ENCODE results near the gene HOXD13. TPM values are rescaled to one million over a fixed set of nuclear protein-coding genes. Genes with fewer than 3 reads are reported as not detected.

Gene HOXD13
- polyA plus RNA-seq, 1 donor from 2014 or later, result not detected

DNA sequence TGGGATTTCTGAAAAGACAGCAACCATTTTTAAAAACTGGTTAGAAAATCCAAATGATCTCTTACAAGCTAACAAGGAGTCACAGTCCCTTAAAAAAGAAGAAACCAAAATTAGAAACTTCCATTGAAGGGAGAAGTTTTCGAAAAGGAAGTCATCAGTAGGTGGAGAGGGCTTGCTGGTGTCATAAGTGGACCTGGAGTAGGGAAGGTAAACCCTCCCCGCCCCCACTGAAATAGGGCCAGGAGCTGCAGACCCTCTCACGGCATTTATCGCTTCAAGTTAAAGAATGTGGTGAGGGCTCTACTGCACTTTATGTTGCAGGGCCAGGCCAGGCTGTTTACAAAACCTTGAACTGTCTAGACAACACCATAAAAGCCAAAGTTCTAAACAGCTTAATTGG is 17.4 kb downstream of the HOXD13 start:
- Histone ChIP-seq H2AFZ (ENCODE audit: low read depth, low read length) (no peak overlapping the region), H4K20me1 (ENCODE audit: insufficient read depth) (no peaks in the 10 kb centered on the region), H3K27ac (ENCODE audit: low read length) (no peak overlapping the region), H3K4me2 (ENCODE audit: low read length) (no peak overlapping the region), H3K36me3 (ENCODE audit: insufficient read depth, low read length) (no peaks in the 10 kb centered on the region), H3K9me3 (ENCODE audit: low read length) (peaks cover 10% of the 10 kb centered on the region), H3K4me3 (ENCODE audit: low read length) (no peak overlapping the region), H3K79me2 (replicated peaks; ENCODE audit: insufficient read depth, low read length) (no peaks in the 10 kb centered on the region), H3K27me3 (ENCODE audit: insufficient read depth, low read depth, low read length) (peaks cover 96% of the 10 kb centered on the region), H3K9ac (ENCODE audit: low read length) (no peak overlapping the region), H3F3A (ENCODE audit: insufficient read depth, low read length, poor library complexity, severe bottlenecking) (no peaks in the 10 kb centered on the region), H3K9me2 (ENCODE audit: insufficient read depth, low read length) (no peaks in the 10 kb centered on the region)
- TF ChIP-seq POLR2AphosphoS5 (IDR thresholded peaks at IDR 0.05) (no peak), MXI1 (conservative IDR thresholded peaks at IDR 0.05; ENCODE audit: poor library complexity, severe bottlenecking) (no peak), EZH2 (IDR thresholded peaks at IDR 0.05; ENCODE audit: borderline replicate concordance, insufficient read depth, low read length, poor library complexity, severe bottlenecking) (no peak), RAD21 (conservative IDR thresholded peaks at IDR 0.05) (no peak), TAF1 (IDR thresholded peaks at IDR 0.05; ENCODE audit: low read depth) (no peak), SMC3 (conservative IDR thresholded peaks at IDR 0.05; ENCODE audit: poor library complexity) (no peak)
- TF ChIP-seq, protein P1, sequence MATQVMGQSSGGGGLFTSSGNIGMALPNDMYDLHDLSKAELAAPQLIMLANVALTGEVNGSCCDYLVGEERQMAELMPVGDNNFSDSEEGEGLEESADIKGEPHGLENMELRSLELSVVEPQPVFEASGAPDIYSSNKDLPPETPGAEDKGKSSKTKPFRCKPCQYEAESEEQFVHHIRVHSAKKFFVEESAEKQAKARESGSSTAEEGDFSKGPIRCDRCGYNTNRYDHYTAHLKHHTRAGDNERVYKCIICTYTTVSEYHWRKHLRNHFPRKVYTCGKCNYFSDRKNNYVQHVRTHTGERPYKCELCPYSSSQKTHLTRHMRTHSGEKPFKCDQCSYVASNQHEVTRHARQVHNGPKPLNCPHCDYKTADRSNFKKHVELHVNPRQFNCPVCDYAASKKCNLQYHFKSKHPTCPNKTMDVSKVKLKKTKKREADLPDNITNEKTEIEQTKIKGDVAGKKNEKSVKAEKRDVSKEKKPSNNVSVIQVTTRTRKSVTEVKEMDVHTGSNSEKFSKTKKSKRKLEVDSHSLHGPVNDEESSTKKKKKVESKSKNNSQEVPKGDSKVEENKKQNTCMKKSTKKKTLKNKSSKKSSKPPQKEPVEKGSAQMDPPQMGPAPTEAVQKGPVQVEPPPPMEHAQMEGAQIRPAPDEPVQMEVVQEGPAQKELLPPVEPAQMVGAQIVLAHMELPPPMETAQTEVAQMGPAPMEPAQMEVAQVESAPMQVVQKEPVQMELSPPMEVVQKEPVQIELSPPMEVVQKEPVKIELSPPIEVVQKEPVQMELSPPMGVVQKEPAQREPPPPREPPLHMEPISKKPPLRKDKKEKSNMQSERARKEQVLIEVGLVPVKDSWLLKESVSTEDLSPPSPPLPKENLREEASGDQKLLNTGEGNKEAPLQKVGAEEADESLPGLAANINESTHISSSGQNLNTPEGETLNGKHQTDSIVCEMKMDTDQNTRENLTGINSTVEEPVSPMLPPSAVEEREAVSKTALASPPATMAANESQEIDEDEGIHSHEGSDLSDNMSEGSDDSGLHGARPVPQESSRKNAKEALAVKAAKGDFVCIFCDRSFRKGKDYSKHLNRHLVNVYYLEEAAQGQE (IDR thresholded peaks at IDR 0.05; ENCODE audit: borderline replicate concordance), result no peak
- TF ChIP-seq, protein P2, sequence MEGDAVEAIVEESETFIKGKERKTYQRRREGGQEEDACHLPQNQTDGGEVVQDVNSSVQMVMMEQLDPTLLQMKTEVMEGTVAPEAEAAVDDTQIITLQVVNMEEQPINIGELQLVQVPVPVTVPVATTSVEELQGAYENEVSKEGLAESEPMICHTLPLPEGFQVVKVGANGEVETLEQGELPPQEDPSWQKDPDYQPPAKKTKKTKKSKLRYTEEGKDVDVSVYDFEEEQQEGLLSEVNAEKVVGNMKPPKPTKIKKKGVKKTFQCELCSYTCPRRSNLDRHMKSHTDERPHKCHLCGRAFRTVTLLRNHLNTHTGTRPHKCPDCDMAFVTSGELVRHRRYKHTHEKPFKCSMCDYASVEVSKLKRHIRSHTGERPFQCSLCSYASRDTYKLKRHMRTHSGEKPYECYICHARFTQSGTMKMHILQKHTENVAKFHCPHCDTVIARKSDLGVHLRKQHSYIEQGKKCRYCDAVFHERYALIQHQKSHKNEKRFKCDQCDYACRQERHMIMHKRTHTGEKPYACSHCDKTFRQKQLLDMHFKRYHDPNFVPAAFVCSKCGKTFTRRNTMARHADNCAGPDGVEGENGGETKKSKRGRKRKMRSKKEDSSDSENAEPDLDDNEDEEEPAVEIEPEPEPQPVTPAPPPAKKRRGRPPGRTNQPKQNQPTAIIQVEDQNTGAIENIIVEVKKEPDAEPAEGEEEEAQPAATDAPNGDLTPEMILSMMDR (IDR thresholded peaks at IDR 0.05; ENCODE audit: poor library complexity, severe bottlenecking), result no peak

GRCh38 chr2:176110415-176111308 is 18.1 kb downstream of the HOXD13 start:
- Histone ChIP-seq H3K79me2 (replicated peaks; ENCODE audit: insufficient read depth, low read length) (no peaks in the 10 kb centered on the region), H2AFZ (ENCODE audit: low read depth, low read length) (no peak overlapping the region), H3K9me2 (ENCODE audit: insufficient read depth, low read length) (no peaks in the 10 kb centered on the region), H3K9me3 (ENCODE audit: low read length) (peaks cover 10% of the 10 kb centered on the region), H3F3A (ENCODE audit: insufficient read depth, low read length, poor library complexity, severe bottlenecking) (no peaks in the 10 kb centered on the region), H3K9ac (ENCODE audit: low read length) (no peak overlapping the region), H3K36me3 (ENCODE audit: insufficient read depth, low read length) (no peaks in the 10 kb centered on the region), H3K4me2 (ENCODE audit: low read length) (no peak overlapping the region), H3K27me3 (ENCODE audit: insufficient read depth, low read depth, low read length) (peaks cover 96% of the 10 kb centered on the region), H3K27ac (ENCODE audit: low read length) (no peak overlapping the region), H4K20me1 (ENCODE audit: insufficient read depth) (no peaks in the 10 kb centered on the region), H3K4me3 (ENCODE audit: low read length) (no peak overlapping the region)
- TF ChIP-seq EP300 (conservative IDR thresholded peaks at IDR 0.05; ENCODE audit: poor library complexity, severe bottlenecking) (no peak), TAF1 (IDR thresholded peaks at IDR 0.05; ENCODE audit: low read depth) (no peak), MXI1 (conservative IDR thresholded peaks at IDR 0.05; ENCODE audit: poor library complexity, severe bottlenecking) (no peak), EZH2 (IDR thresholded peaks at IDR 0.05; ENCODE audit: borderline replicate concordance, insufficient read depth, low read length, poor library complexity, severe bottlenecking) (no peak), RAD21 (conservative IDR thresholded peaks at IDR 0.05) (no peak), POLR2AphosphoS5 (IDR thresholded peaks at IDR 0.05) (no peak), SMC3 (conservative IDR thresholded peaks at IDR 0.05; ENCODE audit: poor library complexity) (no peak)
- TF ChIP-seq, protein P1 (IDR thresholded peaks at IDR 0.05; ENCODE audit: borderline replicate concordance), result no peak
- TF ChIP-seq, protein P2 (IDR thresholded peaks at IDR 0.05; ENCODE audit: poor library complexity, severe bottlenecking), result no peak
